ENCODE data around the gene EEIG1. TPM values are rescaled to one million over a fixed set of nuclear protein-coding genes. Genes with fewer than 3 reads are reported as not detected.

Gene EEIG1
- total and polyA plus RNA-seq, 2 of the 4 experiments (the other 2 are of a cell fraction): 1.1 to 23.2 TPM

DNA sequence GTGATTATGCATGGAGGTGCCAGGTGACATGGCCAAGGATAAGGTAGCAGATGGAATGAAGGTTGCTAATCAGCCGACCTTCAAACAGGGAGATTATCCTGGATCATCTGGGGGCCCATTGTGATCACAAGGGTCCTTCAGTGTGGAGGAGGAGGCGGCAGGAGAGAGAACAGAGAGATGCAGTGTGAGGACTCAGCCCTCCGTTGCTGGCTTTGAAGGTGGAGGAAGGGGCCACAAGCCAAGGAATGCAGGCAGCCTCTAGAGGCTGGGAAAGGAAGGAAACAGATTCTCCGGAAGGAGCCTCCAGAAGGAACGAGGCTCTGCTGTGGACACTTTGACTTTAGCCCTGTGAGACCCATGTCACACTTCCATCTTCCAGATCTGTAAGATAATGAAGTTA, 27.4 kb upstream of the EEIG1 start:
- POLR2A ChIA-PET (ENCODE audit: unreplicated experiment): no interaction called here

More for the DNA sequence above, 27.4 kb upstream of the EEIG1 start:
- CTCF ChIA-PET: no interaction called here
- no peak overlapping the region for H3K14ac ChIP-seq (replicated peaks; ENCODE audit: low read depth, low read length)
- H2BK15ac ChIP-seq (ENCODE audit: low read depth, low read length): no peak overlapping the region
- no peaks in the 10 kb centered on the region; the same call in 1 of the 2 replicates for H3K4me1 ChIP-seq (ENCODE audit: control insufficient read depth, insufficient read depth, low read length)
- DNase-seq (no peak), ATAC-seq (ENCODE audit: low read depth) (no peak)
- H3K18ac ChIP-seq (ENCODE audit: low read depth, low read length): no peak overlapping the region
- no peak overlapping the region for H3K27ac ChIP-seq (ENCODE audit: insufficient read depth, low read length)
- H4K5ac ChIP-seq (ENCODE audit: low read depth, low read length): no peak overlapping the region
- H4K91ac ChIP-seq (ENCODE audit: insufficient read depth, low read depth, low read length): no peak overlapping the region
- H2AK5ac ChIP-seq (ENCODE audit: low read depth, low read length): no peak overlapping the region
- no peak overlapping the region for H3K23ac ChIP-seq (ENCODE audit: low read depth, low read length)
- no TSS peak for BruUV-seq (replicated peaks)
- H2BK120ac ChIP-seq (ENCODE audit: low read depth, low read length): no peak overlapping the region
- no peak overlapping the region for H3K4ac ChIP-seq (ENCODE audit: low read depth, low read length)
- no peaks in the 10 kb centered on the region for H3K36me3 ChIP-seq (ENCODE audit: control insufficient read depth, insufficient read depth, low read length)
- H4K8ac ChIP-seq (ENCODE audit: low read depth in 2 of 2, low read length in 2 of 2): no peak overlapping the region
- WGBS, 2 experiments (ENCODE audit: extremely low coverage in 2 of 2, insufficient read length in 1 of 2): 60% methylated on average over 1 of the region's 5 CpGs; no CpG with 5 or more reads in 1 of the 2 experiments
- no peak overlapping the region for H3K4me2 ChIP-seq (ENCODE audit: low read depth, low read length)
- no peak overlapping the region for H2BK5ac ChIP-seq (ENCODE audit: low read depth, low read length, poor library complexity, severe bottlenecking)
- no peak overlapping the region for H2AK9ac ChIP-seq (replicated peaks; ENCODE audit: low read depth, low read length, poor library complexity)
- no peak overlapping the region for H3K4me3 ChIP-seq (ENCODE audit: insufficient read depth, low read depth, low read length)
- no peaks in the 10 kb centered on the region for H4K20me1 ChIP-seq (ENCODE audit: insufficient read depth, low read length)
- no peak overlapping the region for H3K9ac ChIP-seq (ENCODE audit: low read depth, low read length)
- no peak for TF ChIP-seq MAZ (IDR thresholded peaks at IDR 0.05; ENCODE audit: borderline replicate concordance, low read depth, low read length)
- TF ChIP-seq, protein P1, sequence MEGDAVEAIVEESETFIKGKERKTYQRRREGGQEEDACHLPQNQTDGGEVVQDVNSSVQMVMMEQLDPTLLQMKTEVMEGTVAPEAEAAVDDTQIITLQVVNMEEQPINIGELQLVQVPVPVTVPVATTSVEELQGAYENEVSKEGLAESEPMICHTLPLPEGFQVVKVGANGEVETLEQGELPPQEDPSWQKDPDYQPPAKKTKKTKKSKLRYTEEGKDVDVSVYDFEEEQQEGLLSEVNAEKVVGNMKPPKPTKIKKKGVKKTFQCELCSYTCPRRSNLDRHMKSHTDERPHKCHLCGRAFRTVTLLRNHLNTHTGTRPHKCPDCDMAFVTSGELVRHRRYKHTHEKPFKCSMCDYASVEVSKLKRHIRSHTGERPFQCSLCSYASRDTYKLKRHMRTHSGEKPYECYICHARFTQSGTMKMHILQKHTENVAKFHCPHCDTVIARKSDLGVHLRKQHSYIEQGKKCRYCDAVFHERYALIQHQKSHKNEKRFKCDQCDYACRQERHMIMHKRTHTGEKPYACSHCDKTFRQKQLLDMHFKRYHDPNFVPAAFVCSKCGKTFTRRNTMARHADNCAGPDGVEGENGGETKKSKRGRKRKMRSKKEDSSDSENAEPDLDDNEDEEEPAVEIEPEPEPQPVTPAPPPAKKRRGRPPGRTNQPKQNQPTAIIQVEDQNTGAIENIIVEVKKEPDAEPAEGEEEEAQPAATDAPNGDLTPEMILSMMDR (conservative IDR thresholded peaks at IDR 0.05; ENCODE audit: low read depth, low read length): no peak
- TF ChIP-seq FOS (IDR thresholded peaks at IDR 0.05; ENCODE audit: low read depth, low read length): no peak
- TF ChIP-seq SMC3 (IDR thresholded peaks at IDR 0.05; ENCODE audit: low read depth, low read length): no peak
- no peak for TF ChIP-seq POLR2A (IDR thresholded peaks at IDR 0.05; ENCODE audit: low read depth, low read length)
- TF ChIP-seq CEBPB (IDR thresholded peaks at IDR 0.05; ENCODE audit: low read depth, low read length): no peak
- TF ChIP-seq RCOR1 (IDR thresholded peaks at IDR 0.05; ENCODE audit: insufficient replicate concordance, low read length): no peak
- no peak for TF ChIP-seq CHD1 (IDR thresholded peaks at IDR 0.05; ENCODE audit: low read depth, low read length)
- TF ChIP-seq MXI1 (IDR thresholded peaks at IDR 0.05; ENCODE audit: borderline replicate concordance, low read depth, low read length): no peak
- no peak for TF ChIP-seq RFX5 (IDR thresholded peaks at IDR 0.05; ENCODE audit: low read depth, low read length)
- no peak for TF ChIP-seq RAD21 (IDR thresholded peaks at IDR 0.05; ENCODE audit: low read length)
- TF ChIP-seq BHLHE40 (IDR thresholded peaks at IDR 0.05; ENCODE audit: low read depth, low read length): no peak
- TF ChIP-seq, protein P2, sequence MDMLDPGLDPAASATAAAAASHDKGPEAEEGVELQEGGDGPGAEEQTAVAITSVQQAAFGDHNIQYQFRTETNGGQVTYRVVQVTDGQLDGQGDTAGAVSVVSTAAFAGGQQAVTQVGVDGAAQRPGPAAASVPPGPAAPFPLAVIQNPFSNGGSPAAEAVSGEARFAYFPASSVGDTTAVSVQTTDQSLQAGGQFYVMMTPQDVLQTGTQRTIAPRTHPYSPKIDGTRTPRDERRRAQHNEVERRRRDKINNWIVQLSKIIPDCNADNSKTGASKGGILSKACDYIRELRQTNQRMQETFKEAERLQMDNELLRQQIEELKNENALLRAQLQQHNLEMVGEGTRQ (IDR thresholded peaks at IDR 0.05; ENCODE audit: low read depth, low read length): no peak
- TF ChIP-seq, protein P3, sequence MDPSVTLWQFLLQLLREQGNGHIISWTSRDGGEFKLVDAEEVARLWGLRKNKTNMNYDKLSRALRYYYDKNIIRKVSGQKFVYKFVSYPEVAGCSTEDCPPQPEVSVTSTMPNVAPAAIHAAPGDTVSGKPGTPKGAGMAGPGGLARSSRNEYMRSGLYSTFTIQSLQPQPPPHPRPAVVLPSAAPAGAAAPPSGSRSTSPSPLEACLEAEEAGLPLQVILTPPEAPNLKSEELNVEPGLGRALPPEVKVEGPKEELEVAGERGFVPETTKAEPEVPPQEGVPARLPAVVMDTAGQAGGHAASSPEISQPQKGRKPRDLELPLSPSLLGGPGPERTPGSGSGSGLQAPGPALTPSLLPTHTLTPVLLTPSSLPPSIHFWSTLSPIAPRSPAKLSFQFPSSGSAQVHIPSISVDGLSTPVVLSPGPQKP (IDR thresholded peaks at IDR 0.05; ENCODE audit: borderline replicate concordance, low read depth, low read length): no peak
- TF ChIP-seq NFE2L2 (IDR thresholded peaks at IDR 0.05; ENCODE audit: low read depth, low read length): no peak
- no peak overlapping the region for H2BK20ac ChIP-seq (ENCODE audit: low read depth, low read length)
- no peaks in the 10 kb centered on the region for H3K79me1 ChIP-seq (ENCODE audit: low read depth in 1 of 2, low read length in 2 of 2)
- H3K9me3 ChIP-seq (ENCODE audit: control insufficient read depth, insufficient read depth, low read length): peaks cover 5% of the 10 kb centered on the region; the same call in 1 of the 2 replicates
- dilution Hi-C loops (cut with HindIII; ENCODE audit: low sequenced_read_pairs, unreplicated experiment): no loop called here
- intact Hi-C loops (cut with micrococcal nuclease): no loop called here
- no peaks in the 10 kb centered on the region for H3K27me3 ChIP-seq (ENCODE audit: control insufficient read depth, insufficient read depth, low read length)
- no peak overlapping the region for H2AFZ ChIP-seq (replicated peaks; ENCODE audit: low read length, poor library complexity)
- no peak overlapping the region for H3K56ac ChIP-seq (ENCODE audit: extremely low read depth, insufficient read depth, low read length)
- in situ Hi-C loops (cut with MboI; ENCODE audit: low sequenced_read_pairs): no loop called here
- no peaks in the 10 kb centered on the region for H3K9me1 ChIP-seq (ENCODE audit: insufficient read depth, low read length)
